22Rv1 (cell line): ENCODE data around the gene PMEPA1.

ENCODE experiments used
- CTCF ChIP-seq: fragments of 450-650 bp; IDR thresholded peaks from 2 replicates; pipeline ENCODE4 v1.5.1; 2017; ENCODE audit warnings: mild to moderate bottlenecking
- ZFX ChIP-seq: fragments of 450-650 bp; IDR thresholded peaks from 2 replicates; pipeline ENCODE4 v1.6.1; 2017; ENCODE audit warnings: antibody characterized with exemption, borderline replicate concordance

DNA sequence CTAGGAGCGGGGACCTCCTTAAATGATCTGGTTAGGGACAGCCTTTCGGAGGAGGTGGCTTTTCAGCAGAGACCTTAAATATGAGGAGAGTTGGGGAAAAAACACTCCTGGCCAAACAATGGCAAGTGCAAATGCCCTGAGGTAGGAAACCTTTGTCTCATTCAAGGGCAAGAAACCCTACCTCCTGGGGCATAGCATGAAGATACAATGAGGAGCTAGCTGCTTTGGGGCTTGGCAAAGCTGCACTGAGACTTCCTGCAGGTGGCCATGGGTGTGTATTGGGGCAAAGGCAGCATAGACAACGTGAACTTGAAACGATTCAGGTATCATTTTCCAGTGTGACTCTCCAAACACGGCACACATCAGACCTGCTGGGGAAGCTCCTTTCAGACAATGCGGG is 30.7 kb downstream of the PMEPA1 start:
- TF ChIP-seq CTCF (no peak), ZFX (no peak)
